NCI-H2227 (cell line): ENCODE data around the gene BRSK1.

ENCODE experiments used
- DNase-seq: peaks from one replicate; lab custom pipeline; 2025; ENCODE audit not compliant: unreplicated experiment; lab: John Stamatoyannopoulos, UW

The BRSK1 gene

DNA sequence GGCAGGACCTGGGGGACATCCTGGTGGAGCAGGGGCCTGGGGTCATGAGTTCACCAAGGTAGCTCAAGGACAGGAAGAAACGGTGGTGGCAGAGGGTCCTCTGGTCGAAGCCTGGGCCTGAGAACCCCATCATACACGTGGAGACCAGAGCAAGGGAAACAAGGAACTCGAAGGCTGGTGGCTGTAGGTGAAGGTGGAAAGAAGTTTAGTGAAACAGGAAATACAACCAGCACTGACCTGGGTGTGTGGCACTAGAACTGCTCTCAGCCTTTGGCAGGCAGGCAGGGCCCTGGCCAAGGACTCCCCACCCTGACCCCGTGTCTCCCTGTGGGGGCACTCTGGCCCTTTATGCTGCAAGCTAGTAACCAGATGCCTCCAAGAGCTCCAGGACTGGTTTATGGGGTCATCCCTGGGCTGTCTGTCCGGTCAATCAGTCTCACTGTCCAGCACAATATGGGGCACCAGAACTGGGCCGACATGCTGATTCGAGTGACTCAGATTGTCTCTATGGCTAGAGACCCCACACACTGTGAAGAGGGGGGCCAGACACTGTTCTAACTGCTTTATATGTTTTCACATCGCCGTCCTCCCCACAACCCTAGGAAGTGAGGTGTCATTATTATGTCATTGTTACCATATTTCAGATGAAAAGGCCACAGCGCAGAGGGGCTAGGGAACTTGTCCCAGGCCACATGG lies 67.0 kb downstream of the BRSK1 start:
- DNase-seq, result no peak

DNA sequence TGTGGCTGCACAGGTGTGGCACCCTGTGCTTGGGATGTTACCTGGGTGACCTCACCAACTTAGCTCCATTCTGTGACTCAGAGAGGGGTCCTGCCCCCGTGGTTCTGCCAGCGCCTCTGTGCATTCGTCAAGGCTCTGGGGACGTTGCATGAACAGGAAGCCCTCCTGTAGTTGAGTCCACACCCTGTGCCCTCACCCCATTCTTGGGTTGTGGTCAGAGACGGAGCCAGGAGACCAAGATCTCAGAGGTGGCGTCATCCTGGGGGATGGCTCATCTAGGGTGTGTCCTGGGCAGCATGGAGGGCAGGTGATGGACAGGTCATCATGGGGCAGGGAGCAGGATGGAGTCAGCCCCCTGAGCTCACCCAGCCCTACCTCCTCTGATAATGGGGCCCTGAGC lies 68.2 kb downstream of the BRSK1 start:
- DNase-seq, result no peak

DNA sequence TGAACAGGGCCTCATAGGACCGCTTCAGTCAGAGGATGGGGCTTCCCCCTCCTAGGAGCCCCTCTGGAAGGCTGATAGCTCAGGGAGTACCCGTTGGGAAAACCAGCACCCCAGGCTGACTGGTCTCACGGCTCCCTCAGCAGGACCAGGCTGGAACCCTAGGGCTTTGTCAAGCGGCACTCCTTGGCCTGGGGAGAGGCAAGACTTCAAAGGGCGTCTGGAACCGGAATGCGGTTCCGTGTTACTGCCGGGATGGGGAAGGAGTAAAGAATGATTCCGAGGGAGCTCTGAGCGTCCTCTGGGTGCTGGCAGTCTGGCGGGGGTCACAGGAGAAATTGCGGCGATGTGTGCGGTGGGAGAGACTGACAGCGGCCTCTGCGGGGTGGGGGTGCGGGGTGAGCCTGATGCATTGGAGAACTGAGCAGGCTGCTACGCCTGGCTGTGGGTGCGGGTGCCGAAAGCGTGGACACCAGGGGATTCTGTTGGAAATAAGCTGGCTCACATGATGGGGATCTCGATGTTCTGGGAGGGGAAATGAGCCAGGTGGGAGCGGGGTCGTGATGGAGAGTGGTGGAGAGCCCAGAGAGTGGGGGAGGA lies 68.8 kb downstream of the BRSK1 start:
- no peak for DNase-seq

DNA sequence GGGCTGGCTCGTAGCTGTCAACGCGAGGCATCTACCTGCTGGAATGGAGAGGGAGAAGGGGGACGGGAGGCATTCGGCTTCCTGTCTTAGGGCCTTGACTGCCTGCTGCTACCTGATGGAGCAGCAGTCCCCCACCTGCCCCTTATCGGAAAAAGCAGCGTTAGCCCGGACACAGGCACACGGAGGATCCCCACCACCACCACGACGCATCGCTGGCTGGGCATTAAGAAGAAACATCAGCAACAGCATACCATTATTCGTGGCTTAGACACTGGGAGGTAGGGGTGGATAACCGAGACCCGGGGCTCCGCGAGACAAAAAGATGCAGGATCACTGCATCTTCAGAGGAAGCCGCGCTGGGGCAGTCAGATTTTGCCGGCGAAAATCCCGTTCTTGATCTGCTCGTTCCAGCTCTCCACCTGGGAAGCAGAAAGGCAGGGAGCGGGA lies 69.6 kb downstream of the BRSK1 start:
- DNase-seq, result no peak

DNA sequence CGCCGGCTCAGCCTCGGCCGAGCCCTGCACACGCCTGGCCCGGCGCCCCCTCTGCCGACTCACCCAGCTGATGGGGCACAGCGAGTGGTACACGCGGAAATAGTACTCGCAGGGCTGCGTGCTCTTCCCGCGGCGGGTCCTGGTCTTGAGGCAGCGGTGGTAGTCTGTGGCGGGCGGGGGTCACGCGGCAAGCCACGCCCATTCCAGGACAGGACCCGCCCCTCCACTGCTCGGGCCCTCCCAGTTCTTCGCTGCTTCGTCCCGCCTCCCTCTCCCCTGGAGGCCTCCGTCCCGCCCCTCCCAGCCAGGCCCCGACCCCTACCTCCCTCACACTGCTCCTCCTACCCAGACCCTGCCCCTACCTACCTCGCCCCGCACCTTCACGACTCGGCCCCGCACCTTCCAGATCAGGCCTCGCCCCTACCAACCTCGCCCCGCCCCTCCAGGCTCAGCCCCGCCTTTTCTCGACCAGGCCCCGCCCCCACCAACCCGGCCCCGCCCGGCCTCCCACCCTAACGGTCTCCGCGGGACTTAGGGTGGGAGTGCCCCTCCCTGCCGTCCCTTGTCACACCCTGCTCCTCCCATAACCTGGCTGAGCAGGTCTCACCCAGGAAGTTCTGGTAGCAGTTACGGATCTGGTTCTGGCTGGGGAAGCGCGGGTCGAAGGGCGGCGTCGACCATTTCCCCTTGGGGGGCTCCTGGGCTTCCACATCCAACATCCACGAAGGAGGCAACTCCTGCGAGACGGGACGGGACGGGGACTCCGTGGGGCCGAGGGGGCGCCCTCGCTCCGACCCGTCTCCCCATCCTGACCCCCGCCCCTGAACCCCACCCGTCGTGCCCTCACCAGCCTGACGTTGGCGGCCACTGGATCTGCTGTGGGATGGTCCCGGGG lies 70.3 kb downstream of the BRSK1 start:
- peak; percentile 88 for DNase-seq

DNA sequence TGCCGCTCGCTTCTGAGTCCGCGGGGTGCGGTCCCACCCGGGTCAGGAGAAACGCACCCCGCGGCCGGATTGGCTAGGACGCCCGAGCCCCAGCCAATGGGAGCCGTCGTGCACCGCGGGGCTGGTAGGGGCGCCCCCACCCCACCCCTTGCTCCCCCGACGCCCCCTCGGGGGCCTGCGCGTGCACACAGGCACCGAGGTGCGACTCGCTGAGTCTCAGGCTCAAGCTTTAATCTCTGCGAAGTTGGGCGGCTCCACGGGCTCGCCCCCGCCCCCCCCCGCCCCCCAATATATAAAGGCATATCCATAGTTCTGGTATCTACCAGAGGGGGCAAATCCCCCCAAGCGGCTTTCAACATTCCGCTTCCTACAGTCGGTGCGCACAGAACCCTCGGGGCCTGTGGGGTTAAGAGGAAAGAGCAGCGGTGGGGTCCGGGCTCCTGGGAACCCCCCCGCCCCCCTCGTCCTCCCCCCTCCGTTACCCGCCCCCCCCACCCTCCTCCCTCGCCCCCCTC lies 71.0 kb downstream of the BRSK1 start, which contains the start of gene COX6B2:
Gene COX6B2 (minus strand): TSS at position 22 of the 515 bp plus-strand sequence. CDS start 198 bp downstream, outside the sequence.
- no peak for DNase-seq

DNA sequence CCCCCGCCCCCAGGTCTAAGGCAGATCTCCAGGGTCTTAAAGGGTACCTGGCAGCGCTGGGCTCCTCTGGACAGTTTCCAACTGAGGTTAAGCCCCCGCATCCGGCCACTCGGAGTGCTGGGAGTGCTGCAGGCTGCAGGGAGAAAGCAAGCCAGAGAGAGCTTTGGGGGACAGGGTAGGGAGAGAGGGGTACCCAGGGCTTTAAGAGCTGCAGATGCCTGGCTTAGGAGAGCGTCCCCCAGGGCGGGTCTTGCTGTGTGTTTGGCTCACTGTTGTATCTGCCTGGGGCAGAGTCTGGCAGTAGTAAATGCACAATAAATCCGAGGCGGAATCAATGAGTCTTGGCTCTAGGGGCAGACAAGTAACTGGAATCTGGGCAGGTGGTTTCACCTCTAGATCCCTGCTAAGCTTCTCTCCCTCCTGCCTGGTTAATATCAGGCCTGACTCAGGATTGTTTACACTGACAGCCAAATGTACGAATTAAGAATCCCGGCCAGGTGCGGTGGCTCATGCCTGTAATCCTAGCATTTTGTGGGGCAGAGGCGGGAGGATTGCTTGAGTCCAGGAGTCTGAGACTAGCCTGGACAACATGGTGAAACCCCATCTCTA lies 71.5 kb downstream of the BRSK1 start:
- DNase-seq, result no peak

DNA sequence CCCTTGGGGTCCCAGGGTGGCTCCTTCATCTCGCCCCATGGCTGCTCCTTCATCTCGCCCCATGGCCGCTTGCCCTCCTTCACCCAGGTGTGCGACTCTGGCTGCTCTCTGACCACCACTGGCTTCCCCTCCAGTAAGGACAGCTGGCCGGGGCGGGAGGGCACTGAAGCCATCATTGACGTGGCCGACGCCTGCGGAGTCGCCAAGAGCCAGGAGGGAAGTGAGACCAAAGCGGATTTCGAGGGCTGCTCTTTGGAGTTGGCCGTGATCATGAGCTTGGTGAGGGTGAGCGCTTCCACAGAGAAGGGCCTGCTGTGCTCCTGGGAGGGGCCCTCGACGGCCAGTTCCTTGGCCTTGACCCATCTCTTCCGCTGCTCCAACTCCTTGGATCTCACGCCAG lies 74.7 kb downstream of the BRSK1 start:
- DNase-seq, result no peak

DNA sequence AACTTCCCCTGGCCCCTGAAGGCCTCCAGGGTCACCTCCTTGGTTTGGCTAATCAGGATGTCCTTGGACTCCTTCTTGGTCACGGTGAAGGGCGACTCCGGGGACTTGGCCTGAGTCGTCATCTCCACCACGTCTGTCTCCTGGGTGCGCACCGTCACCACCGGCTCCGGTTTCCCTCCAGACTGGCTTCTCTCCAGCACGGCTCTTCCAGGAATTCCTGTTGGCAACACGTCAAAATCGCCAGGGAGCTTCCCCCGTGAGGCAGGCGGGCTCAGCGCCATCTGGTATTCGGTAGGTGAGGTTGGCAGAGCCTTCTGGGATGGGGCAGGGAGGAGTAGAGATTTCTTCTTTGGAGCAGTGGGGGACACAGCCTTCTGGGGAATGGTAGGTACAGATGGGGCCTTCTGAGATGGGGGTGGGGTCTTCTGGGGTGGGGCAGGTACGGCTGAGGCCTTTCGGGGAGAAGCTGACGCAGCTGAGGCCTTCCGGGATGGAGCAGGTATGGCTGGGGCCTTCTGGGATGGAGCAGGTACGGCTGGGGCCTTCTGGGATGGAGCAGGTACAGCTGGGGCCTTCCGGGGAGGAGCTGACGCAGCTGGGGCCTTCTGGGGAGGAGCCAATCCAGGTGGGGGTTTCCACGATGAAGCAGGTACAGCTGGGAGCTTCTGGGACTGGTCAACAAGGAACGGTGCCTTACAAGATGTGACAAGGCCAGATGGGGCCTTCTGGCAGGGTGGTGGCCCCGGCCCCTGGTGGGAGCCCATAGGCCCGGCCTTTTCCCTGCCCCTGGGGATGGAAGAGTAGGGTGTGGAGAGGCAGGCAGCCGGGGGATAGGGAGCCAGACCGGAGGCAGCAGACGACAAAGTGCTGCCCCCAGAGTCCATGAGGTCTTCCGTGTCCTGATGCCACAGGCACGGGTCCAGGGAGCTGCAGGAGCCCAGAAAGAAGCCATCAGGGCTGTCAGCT lies 75.4 kb downstream of the BRSK1 start:
- DNase-seq, result no peak

DNA sequence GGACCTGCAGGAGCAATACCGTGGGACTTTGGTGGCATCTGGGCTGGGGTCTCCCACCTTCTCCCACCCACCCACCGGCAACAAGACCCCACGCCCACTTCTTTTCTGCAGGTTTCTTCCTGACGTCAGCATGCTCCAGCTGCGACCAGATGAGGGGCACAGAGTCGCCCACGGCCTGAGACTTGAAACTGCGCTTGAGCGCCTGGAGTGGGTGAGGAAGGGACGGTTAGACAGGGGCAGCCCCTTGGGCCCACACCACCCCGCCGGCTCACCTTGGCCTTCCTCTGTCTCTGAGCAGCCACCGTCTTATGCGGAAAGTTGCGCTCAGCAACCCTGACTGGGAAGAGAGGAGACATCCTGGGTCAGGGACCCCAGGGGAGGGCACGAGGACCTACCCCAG lies 77.1 kb downstream of the BRSK1 start:
- no peak for DNase-seq
